ENCODE data around the gene IQGAP2.

The IQGAP2 gene

GRCh38 chr5:76384705-76385104, 18.4 kb upstream of the IQGAP2 start:
- H3K4me1 ChIP-seq (ENCODE audit: control insufficient read depth in 1 of 2, insufficient read depth in 2 of 2, low read length in 2 of 2), result peaks cover 2 to 11% of the 10 kb centered on the region in 2 experiments
- H3K4me2 ChIP-seq (ENCODE audit: low read length), result no peak overlapping the region
- H2BK12ac ChIP-seq (ENCODE audit: low read length), result no peak overlapping the region
- no peak overlapping the region for H3K27ac ChIP-seq (ENCODE audit: low read depth, low read length)
- no peak overlapping the region for H2AFZ ChIP-seq (ENCODE audit: insufficient read depth, low read length, poor library complexity)
- no peak overlapping the region for H4K8ac ChIP-seq (ENCODE audit: low read depth, low read length)
- H4K12ac ChIP-seq (ENCODE audit: low read depth, low read length), result no peak overlapping the region
- H3K79me2 ChIP-seq (ENCODE audit: control insufficient read depth, insufficient read depth, low read length, poor library complexity), result peaks cover 2% of the 10 kb centered on the region
- no peak overlapping the region for H3K23ac ChIP-seq (ENCODE audit: low read length)
- H3K18ac ChIP-seq (ENCODE audit: low read length), result no peak overlapping the region
- H2BK5ac ChIP-seq (ENCODE audit: low read depth, low read length, poor library complexity), result no peak overlapping the region
- H2AK5ac ChIP-seq (ENCODE audit: low read length), result no peak overlapping the region
- H3K9ac ChIP-seq (ENCODE audit: low read length), result no peak overlapping the region
- H3K14ac ChIP-seq (ENCODE audit: low read length), result no peak overlapping the region
- no peak overlapping the region for H2BK120ac ChIP-seq (ENCODE audit: insufficient read depth, low read length, poor library complexity)
- no CpG with 5 or more reads among the region's 3 CpGs for WGBS (ENCODE audit: extremely low coverage, insufficient coverage, insufficient read length)
- no peak overlapping the region for H4K91ac ChIP-seq (ENCODE audit: low read depth, low read length)
- no peak overlapping the region for H3K4ac ChIP-seq (ENCODE audit: low read depth, low read length)
- H3K27me3 ChIP-seq (ENCODE audit: insufficient read depth, low read length), result no peaks in the 10 kb centered on the region
- H3K9me3 ChIP-seq (ENCODE audit: insufficient read depth, low read depth, low read length), result no peaks in the 10 kb centered on the region
- H3K79me1 ChIP-seq (ENCODE audit: low read length), result peaks cover 2% of the 10 kb centered on the region
- DNase-seq, result no peak
- H3K4me3 ChIP-seq (ENCODE audit: low read depth, low read length), result no peak overlapping the region
- H3K36me3 ChIP-seq (ENCODE audit: control insufficient read depth in 1 of 2, insufficient read depth in 2 of 2, low read length in 2 of 2), result no peaks in the 10 kb centered on the region

- no peak overlapping the region for H3K23ac ChIP-seq (ENCODE audit: low read length)
- H3K9ac ChIP-seq (ENCODE audit: low read length), result no peak overlapping the region
- no peak for DNase-seq
- no peak overlapping the region for H2BK12ac ChIP-seq (ENCODE audit: low read length)
- H2BK120ac ChIP-seq (ENCODE audit: insufficient read depth, low read length, poor library complexity), result no peak overlapping the region
- H4K91ac ChIP-seq (ENCODE audit: low read depth, low read length), result no peak overlapping the region
- no peaks in the 10 kb centered on the region for H3K36me3 ChIP-seq (ENCODE audit: control insufficient read depth in 1 of 2, insufficient read depth in 2 of 2, low read length in 2 of 2)
- no peak overlapping the region for H3K4ac ChIP-seq (ENCODE audit: low read depth, low read length)
- no peak overlapping the region for H3K18ac ChIP-seq (ENCODE audit: low read length)
- H3K4me3 ChIP-seq (ENCODE audit: low read depth, low read length), result no peak overlapping the region
- no peaks in the 10 kb centered on the region for H3K9me3 ChIP-seq (ENCODE audit: insufficient read depth, low read depth, low read length)
- no CpG with 5 or more reads among the region's 5 CpGs for WGBS (ENCODE audit: extremely low coverage, insufficient coverage, insufficient read length)
- no peak overlapping the region for H4K8ac ChIP-seq (ENCODE audit: low read depth, low read length)
- H2BK5ac ChIP-seq (ENCODE audit: low read depth, low read length, poor library complexity), result no peak overlapping the region
- H3K79me1 ChIP-seq (ENCODE audit: low read length), result peaks cover 2% of the 10 kb centered on the region
- no peak overlapping the region for H3K4me2 ChIP-seq (ENCODE audit: low read length)
- H3K27me3 ChIP-seq (ENCODE audit: insufficient read depth, low read length), result no peaks in the 10 kb centered on the region
- H3K14ac ChIP-seq (ENCODE audit: low read length), result no peak overlapping the region
- no peak overlapping the region for H2AFZ ChIP-seq (ENCODE audit: insufficient read depth, low read length, poor library complexity)
- H3K27ac ChIP-seq (ENCODE audit: low read depth, low read length), result no peak overlapping the region
- peaks cover 2 to 11% of the 10 kb centered on the region in 2 experiments for H3K4me1 ChIP-seq (ENCODE audit: control insufficient read depth in 1 of 2, insufficient read depth in 2 of 2, low read length in 2 of 2)
- no peak overlapping the region for H4K12ac ChIP-seq (ENCODE audit: low read depth, low read length)
- no peak overlapping the region for H2AK5ac ChIP-seq (ENCODE audit: low read length)
- peaks cover 2% of the 10 kb centered on the region for H3K79me2 ChIP-seq (ENCODE audit: control insufficient read depth, insufficient read depth, low read length, poor library complexity)
Observed at GRCh38 chr5:76385540-76385939, 17.5 kb upstream of the IQGAP2 start.

- Histone ChIP-seq H3K79me1 (ENCODE audit: low read length) (peaks cover 2% of the 10 kb centered on the region), H3K4me2 (ENCODE audit: low read length) (no peak overlapping the region), H3K4me1 (ENCODE audit: control insufficient read depth in 1 of 2, insufficient read depth in 2 of 2, low read length in 2 of 2) (peaks cover 2 to 11% of the 10 kb centered on the region in 2 experiments), H4K12ac (ENCODE audit: low read depth, low read length) (no peak overlapping the region), H2BK12ac (ENCODE audit: low read length) (no peak overlapping the region), H3K4ac (ENCODE audit: low read depth, low read length) (no peak overlapping the region), H3K36me3 (ENCODE audit: control insufficient read depth in 1 of 2, insufficient read depth in 2 of 2, low read length in 2 of 2) (no peaks in the 10 kb centered on the region), H2BK120ac (ENCODE audit: insufficient read depth, low read length, poor library complexity) (no peak overlapping the region), H2BK5ac (ENCODE audit: low read depth, low read length, poor library complexity) (no peak overlapping the region), H4K8ac (ENCODE audit: low read depth, low read length) (no peak overlapping the region), H3K14ac (ENCODE audit: low read length) (no peak overlapping the region), H3K4me3 (ENCODE audit: low read depth, low read length) (no peak overlapping the region), H4K91ac (ENCODE audit: low read depth, low read length) (no peak overlapping the region), H3K9ac (ENCODE audit: low read length) (no peak overlapping the region), H3K9me3 (ENCODE audit: insufficient read depth, low read depth, low read length) (no peaks in the 10 kb centered on the region), H3K27ac (ENCODE audit: low read depth, low read length) (no peak overlapping the region), H3K23ac (ENCODE audit: low read length) (no peak overlapping the region), H2AK5ac (ENCODE audit: low read length) (no peak overlapping the region), H3K79me2 (ENCODE audit: control insufficient read depth, insufficient read depth, low read length, poor library complexity) (peaks cover 2% of the 10 kb centered on the region), H3K27me3 (ENCODE audit: insufficient read depth, low read length) (no peaks in the 10 kb centered on the region), H2AFZ (ENCODE audit: insufficient read depth, low read length, poor library complexity) (no peak overlapping the region), H3K18ac (ENCODE audit: low read length) (no peak overlapping the region)
- DNase-seq, result no peak
- WGBS (ENCODE audit: extremely low coverage, insufficient coverage, insufficient read length), result no CpG with 5 or more reads among the region's 5 CpGs
Observed at GRCh38 chr5:76386360-76386759, 16.7 kb upstream of the IQGAP2 start.

GRCh38 chr5:76388236-76388635, 14.8 kb upstream of the IQGAP2 start:
- H2BK120ac ChIP-seq (ENCODE audit: insufficient read depth, low read length, poor library complexity), result no peak overlapping the region
- no peak overlapping the region for H4K91ac ChIP-seq (ENCODE audit: low read depth, low read length)
- H3K4me3 ChIP-seq (ENCODE audit: low read depth, low read length), result no peak overlapping the region

More at GRCh38 chr5:76388236-76388635, 14.8 kb upstream of the IQGAP2 start:
- WGBS (ENCODE audit: extremely low coverage, insufficient coverage, insufficient read length), result no CpG with 5 or more reads among the region's 1 CpG
- H3K14ac ChIP-seq (ENCODE audit: low read length), result no peak overlapping the region
- no peak overlapping the region for H2BK12ac ChIP-seq (ENCODE audit: low read length)
- peak in 1 of 2 donors; percentile 31 for DNase-seq
- no peak overlapping the region for H3K4me2 ChIP-seq (ENCODE audit: low read length)
- H3K9ac ChIP-seq (ENCODE audit: low read length), result no peak overlapping the region
- no peak overlapping the region for H2AK5ac ChIP-seq (ENCODE audit: low read length)
- H3K79me2 ChIP-seq (ENCODE audit: control insufficient read depth, insufficient read depth, low read length, poor library complexity), result peaks cover 2% of the 10 kb centered on the region
- no peak overlapping the region for H4K12ac ChIP-seq (ENCODE audit: low read depth, low read length)
- H2BK5ac ChIP-seq (ENCODE audit: low read depth, low read length, poor library complexity), result no peak overlapping the region
- H3K23ac ChIP-seq (ENCODE audit: low read length), result no peak overlapping the region
- H3K4ac ChIP-seq (ENCODE audit: low read depth, low read length), result no peak overlapping the region
- no peak overlapping the region for H4K8ac ChIP-seq (ENCODE audit: low read depth, low read length)
- H3K27me3 ChIP-seq (ENCODE audit: insufficient read depth, low read length), result no peaks in the 10 kb centered on the region
- H3K27ac ChIP-seq (ENCODE audit: low read depth, low read length), result no peak overlapping the region
- H3K18ac ChIP-seq (ENCODE audit: low read length), result no peak overlapping the region
- peaks cover 2 to 11% of the 10 kb centered on the region in 2 experiments for H3K4me1 ChIP-seq (ENCODE audit: control insufficient read depth in 1 of 2, insufficient read depth in 2 of 2, low read length in 2 of 2)
- H3K9me3 ChIP-seq (ENCODE audit: insufficient read depth, low read depth, low read length), result no peaks in the 10 kb centered on the region
- H3K79me1 ChIP-seq (ENCODE audit: low read length), result peaks cover 2% of the 10 kb centered on the region
- H3K36me3 ChIP-seq (ENCODE audit: control insufficient read depth in 1 of 2, insufficient read depth in 2 of 2, low read length in 2 of 2), result no peaks in the 10 kb centered on the region
- no peak overlapping the region for H2AFZ ChIP-seq (ENCODE audit: insufficient read depth, low read length, poor library complexity)

All from trophoblast cell (in vitro differentiated cells and primary cell).